Pancreas (tissue), 10 donors: Measurements from ENCODE around the gene CDH1. TPM values are rescaled to one million over a fixed set of nuclear protein-coding genes. Genes with fewer than 3 reads are reported as not detected.

Source experiments
- ATAC-seq, 4 donors: fragments of 200-7000 bp; cut with Tn5 transposase; one replicate each; pipeline versions ENCODE4 v1.8.0 to v1.9.1; 2020; ENCODE audit warnings: mild to moderate bottlenecking in 4 of 4, moderate library complexity in 4 of 4
- DNase-seq, 6 donors: peaks; one replicate each; pipeline ENCODE4 v3.0.0-alpha.2; 2020
- FAIRE-seq: peaks from 2 replicates; lab custom pipeline; 2012; peaks lifted over from hg19 to GRCh38; lab: Jason Lieb, UNC
- H3K27ac ChIP-seq, 4 donors: fragments of 200-600 bp; sonication (generic); 1 replicate in 3 of 4; 2 replicates in 1 of 4; pipeline versions ENCODE4 v1.5.0 to v1.8.0; 2020
- H3K27me3 ChIP-seq, 4 donors: fragments of 200-600 bp; one replicate each; pipeline ENCODE4 v1.8.0; 2021
- H3K36me3 ChIP-seq, 3 donors: fragments of 200-600 bp; sonication (generic) in 1 of 3; one replicate each; pipeline versions ENCODE4 v1.5.0 to v1.8.0; 2020 to 2021
- H3K4me1 ChIP-seq, 3 donors: fragments of 200-600 bp; one replicate each; pipeline ENCODE4 v1.8.0; 2021
- H3K4me3 ChIP-seq, 4 donors: fragments of 200-600 bp; sonication (generic) in 2 of 4; one replicate each; pipeline versions ENCODE4 v1.5.0 to v1.8.0; 2020 to 2021
- H3K9me3 ChIP-seq, 4 donors: fragments of 200-600 bp; one replicate each; pipeline ENCODE4 v1.8.0; 2021
- WGBS, 2 donors: extraction: QIAGEN DNeasy Blood & Tissue Kit; methylation state at CpG; one replicate each; pipeline ENCODE4 v1.1.7; 2013; 5-methylcytosine and 5-hydroxymethylcytosine counted together
- intact Hi-C, 3 donors: fragments of 100-400 bp; cut with DNase I; formaldehyde crosslinking; loops; one replicate each; pipeline versions ENCODE4 v1.11.1 to v1.14.2; 2022
- polyA plus RNA-seq, 2 donors: library from polyadenylated mRNA; stranded (reverse); fragments of 200-250 nt; gene quantifications; one replicate each; pipeline ENCODE4 v1.2.3, GENCODE V29; 2013
- total RNA-seq, 6 donors: library from RNA; stranded (reverse); fragmentation: NEBNext Ultra II Directional in 4 of 6; extraction: Animal tissue kit (Norgen Biotek cat#: 25700) in 4 of 6; gene quantifications; one replicate each; pipeline versions ENCODE4 v1.2.1 to v1.2.4, GENCODE V29; 2021 to 2023
- TF ChIP-seq, protein P1 (sequence below), 4 donors: fragments of 200-600 bp; sonication (generic) in 3 of 4; IDR thresholded peaks; one replicate each; pipeline versions ENCODE4 v1.5.0 to v1.8.0; 2021; ENCODE audit warnings: antibody characterized with exemption in 4 of 4
- donor health status: healthy with polysubstance abuse.
- donor health status: DM: no; HTN: no; CAD: no; lungs with moderate emphysema.
- donor health status: DM: no; HTN: no; CAD: no.
- donor health status: control.
- donor health status: control.
- donor health status: Bipolar disorder and iron deficiency.
- donor health status: DM: yes; HTN: yes; CAD: no.
- donor health status: DM: no; HTN: no; CAD: no.
- donor health status: DM: no; HTN: no; CAD: no.
- donor health status: DM: yes; HTN: yes; CAD: no.

CDH1 gene
- total and polyA plus RNA-seq, 8 donors: 52.8 to 258 (median 155) TPM

- 85 to 97% methylated on average over 7 of the region's 7 CpGs for WGBS, 2 donors
- Histone ChIP-seq H3K36me3 (no peaks in the 10 kb centered on the region), H3K9me3 (no peaks in the 10 kb centered on the region), H3K4me1 (peaks cover 0 to 16% (median 15%) of the 10 kb centered on the region in 3 donors), H3K4me3 (no peak overlapping the region), H3K27me3 (no peaks in the 10 kb centered on the region), H3K27ac (peak overlapping the region in 1 of 4 donors; percentile 11)
- FAIRE-seq: no peak
- intact Hi-C loops: no loop called here
- ATAC-seq: no peak
- no peak for DNase-seq
- TF ChIP-seq, protein P1, sequence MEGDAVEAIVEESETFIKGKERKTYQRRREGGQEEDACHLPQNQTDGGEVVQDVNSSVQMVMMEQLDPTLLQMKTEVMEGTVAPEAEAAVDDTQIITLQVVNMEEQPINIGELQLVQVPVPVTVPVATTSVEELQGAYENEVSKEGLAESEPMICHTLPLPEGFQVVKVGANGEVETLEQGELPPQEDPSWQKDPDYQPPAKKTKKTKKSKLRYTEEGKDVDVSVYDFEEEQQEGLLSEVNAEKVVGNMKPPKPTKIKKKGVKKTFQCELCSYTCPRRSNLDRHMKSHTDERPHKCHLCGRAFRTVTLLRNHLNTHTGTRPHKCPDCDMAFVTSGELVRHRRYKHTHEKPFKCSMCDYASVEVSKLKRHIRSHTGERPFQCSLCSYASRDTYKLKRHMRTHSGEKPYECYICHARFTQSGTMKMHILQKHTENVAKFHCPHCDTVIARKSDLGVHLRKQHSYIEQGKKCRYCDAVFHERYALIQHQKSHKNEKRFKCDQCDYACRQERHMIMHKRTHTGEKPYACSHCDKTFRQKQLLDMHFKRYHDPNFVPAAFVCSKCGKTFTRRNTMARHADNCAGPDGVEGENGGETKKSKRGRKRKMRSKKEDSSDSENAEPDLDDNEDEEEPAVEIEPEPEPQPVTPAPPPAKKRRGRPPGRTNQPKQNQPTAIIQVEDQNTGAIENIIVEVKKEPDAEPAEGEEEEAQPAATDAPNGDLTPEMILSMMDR (IDR thresholded peaks at IDR 0.05): no peak
Observed at GRCh38 chr16:68768175-68768574, 31.1 kb downstream of the CDH1 start.

DNA sequence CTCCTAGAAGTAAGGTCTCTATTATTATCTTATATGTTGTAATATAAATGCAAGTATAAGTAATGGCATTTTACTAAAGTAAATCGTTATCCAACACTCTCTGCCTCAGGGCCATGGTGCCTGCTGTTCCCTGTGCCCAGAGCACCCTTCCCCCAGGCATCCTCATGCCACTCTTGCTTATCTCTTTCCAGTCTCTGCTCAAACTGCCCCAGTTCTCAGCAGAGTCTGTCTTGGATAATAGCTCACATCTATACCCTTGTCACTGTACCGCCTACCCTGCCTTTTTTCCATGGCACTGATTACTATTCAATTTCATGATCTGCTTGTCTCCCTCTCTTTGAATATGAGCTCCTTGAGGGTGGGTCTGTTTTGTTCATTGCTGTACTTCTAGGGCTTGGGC lies 31.7 kb downstream of the CDH1 start:
- Histone ChIP-seq H3K9me3 (no peaks in the 10 kb centered on the region), H3K36me3 (no peaks in the 10 kb centered on the region), H3K27me3 (no peaks in the 10 kb centered on the region), H3K27ac (no peak overlapping the region), H3K4me3 (no peak overlapping the region), H3K4me1 (peaks cover 0 to 12% (median 11%) of the 10 kb centered on the region in 3 donors)
- TF ChIP-seq, protein P1 (IDR thresholded peaks at IDR 0.05): no peak
- FAIRE-seq (no peak), ATAC-seq (no peak), DNase-seq (no peak)
- WGBS, 2 donors: 65 to 66% methylated on average over 2 of the region's 2 CpGs
- intact Hi-C loops: no loop called here

- no peaks in the 10 kb centered on the region for H3K9me3 ChIP-seq
- no peak for FAIRE-seq
- H3K4me3 ChIP-seq: no peak overlapping the region
- intact Hi-C loops: no loop called here
- H3K4me1 ChIP-seq: peaks cover 7 to 13% (median 11%) of the 10 kb centered on the region in 3 donors
- no peaks in the 10 kb centered on the region for H3K27me3 ChIP-seq
- TF ChIP-seq, protein P1 (IDR thresholded peaks at IDR 0.05): no peak
- WGBS, 2 donors: 70 to 74% methylated on average over 8 of the region's 8 CpGs
- no peaks in the 10 kb centered on the region for H3K36me3 ChIP-seq
- no peak for ATAC-seq
- H3K27ac ChIP-seq: no peak overlapping the region
- DNase-seq: no peak
Observed at GRCh38 chr16:68770671-68771070, 33.6 kb downstream of the CDH1 start.

DNA sequence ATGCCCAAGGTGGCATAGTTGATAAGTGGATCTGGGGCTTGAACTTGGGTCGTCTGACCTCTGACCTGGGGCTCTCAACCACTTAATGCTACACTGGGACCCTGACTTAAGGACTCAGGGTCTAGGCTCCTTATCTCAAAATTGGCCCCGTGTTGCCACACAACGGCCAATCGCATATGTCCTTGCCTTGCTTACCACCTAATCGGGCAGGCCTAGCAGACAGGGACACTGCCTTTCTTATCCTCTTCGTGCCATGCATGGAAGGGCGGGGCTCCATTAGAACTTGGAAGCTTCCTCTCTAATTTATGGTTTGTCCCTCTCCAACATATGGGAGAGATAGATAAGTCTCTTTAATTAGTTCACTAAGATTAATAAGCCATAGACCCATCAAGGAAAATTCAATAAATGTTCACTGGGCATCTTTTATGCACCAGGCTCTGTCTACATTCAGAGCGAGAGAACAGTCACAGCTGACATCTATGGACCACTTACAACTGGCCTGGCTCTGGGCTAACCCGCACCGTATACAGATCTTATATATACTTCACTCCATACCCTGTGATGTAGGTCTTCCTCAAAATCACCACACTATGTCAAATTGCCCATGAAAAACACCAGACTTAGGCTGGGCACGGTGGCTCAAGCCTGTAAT lies 35.1 kb downstream of the CDH1 start:
- TF ChIP-seq, protein P1 (IDR thresholded peaks at IDR 0.05): no peak
- H3K9me3 ChIP-seq: no peaks in the 10 kb centered on the region
- FAIRE-seq: no peak
- no peak overlapping the region for H3K27ac ChIP-seq
- H3K4me1 ChIP-seq: peaks cover 16 to 23% (median 21%) of the 10 kb centered on the region in 3 donors
- 80 to 83% methylated on average over 11 of the region's 11 CpGs for WGBS, 2 donors
- H3K36me3 ChIP-seq: no peaks in the 10 kb centered on the region
- no peaks in the 10 kb centered on the region for H3K27me3 ChIP-seq
- H3K4me3 ChIP-seq: no peak overlapping the region
- ATAC-seq: no peak
- no peak for DNase-seq
- intact Hi-C loops: no loop called here

GRCh38 chr16:68772871-68773270 lies 35.8 kb downstream of the CDH1 start:
- DNase-seq: no peak

More at GRCh38 chr16:68772871-68773270, 35.8 kb downstream of the CDH1 start:
- 70 to 71% methylated on average over 2 of the region's 2 CpGs for WGBS, 2 donors
- no peaks in the 10 kb centered on the region for H3K36me3 ChIP-seq
- no peaks in the 10 kb centered on the region for H3K9me3 ChIP-seq
- H3K4me3 ChIP-seq: no peak overlapping the region
- FAIRE-seq (no peak), ATAC-seq (peak in 1 of 4 donors; percentile 14)
- H3K27me3 ChIP-seq: no peaks in the 10 kb centered on the region
- no peak overlapping the region for H3K27ac ChIP-seq
- TF ChIP-seq, protein P1 (IDR thresholded peaks at IDR 0.05): no peak
- intact Hi-C loops: no loop called here
- peaks cover 24 to 30% (median 28%) of the 10 kb centered on the region in 3 donors for H3K4me1 ChIP-seq
